GM13977 (cell line): ENCODE data around the gene KIF3B.

Experiments used
- DNase-seq: peaks from one replicate; pipeline ENCODE4 v3.0.0; 2012; ENCODE audit warnings: low spot score
- in situ Hi-C: fragments of 300-500 bp; cut with MboI; formaldehyde crosslinking; loops from one replicate; pipeline ENCODE4 v1.12.0; 2022; ENCODE audit warnings: low sequenced_read_pairs, low pct_unique_long_range_greater_than_20kb, mixed read lengths, inconsistent platforms; ENCODE audit not compliant: unreplicated experiment
- TF ChIP-seq, protein P1 (sequence below): IDR thresholded peaks from 2 replicates; pipeline ENCODE4 v1.5.1; 2012; ENCODE audit warnings: mild to moderate bottlenecking, control low read depth; ENCODE audit not compliant: insufficient read depth; ENCODE audit errors: extremely low read depth, missing control alignments

Gene KIF3B

GRCh38 chr20:32327087-32327681 lies 49.7 kb downstream of the KIF3B start:
- in situ Hi-C loops: no loop called here
- TF ChIP-seq, protein P1, sequence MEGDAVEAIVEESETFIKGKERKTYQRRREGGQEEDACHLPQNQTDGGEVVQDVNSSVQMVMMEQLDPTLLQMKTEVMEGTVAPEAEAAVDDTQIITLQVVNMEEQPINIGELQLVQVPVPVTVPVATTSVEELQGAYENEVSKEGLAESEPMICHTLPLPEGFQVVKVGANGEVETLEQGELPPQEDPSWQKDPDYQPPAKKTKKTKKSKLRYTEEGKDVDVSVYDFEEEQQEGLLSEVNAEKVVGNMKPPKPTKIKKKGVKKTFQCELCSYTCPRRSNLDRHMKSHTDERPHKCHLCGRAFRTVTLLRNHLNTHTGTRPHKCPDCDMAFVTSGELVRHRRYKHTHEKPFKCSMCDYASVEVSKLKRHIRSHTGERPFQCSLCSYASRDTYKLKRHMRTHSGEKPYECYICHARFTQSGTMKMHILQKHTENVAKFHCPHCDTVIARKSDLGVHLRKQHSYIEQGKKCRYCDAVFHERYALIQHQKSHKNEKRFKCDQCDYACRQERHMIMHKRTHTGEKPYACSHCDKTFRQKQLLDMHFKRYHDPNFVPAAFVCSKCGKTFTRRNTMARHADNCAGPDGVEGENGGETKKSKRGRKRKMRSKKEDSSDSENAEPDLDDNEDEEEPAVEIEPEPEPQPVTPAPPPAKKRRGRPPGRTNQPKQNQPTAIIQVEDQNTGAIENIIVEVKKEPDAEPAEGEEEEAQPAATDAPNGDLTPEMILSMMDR: no peak
- no peak for DNase-seq

DNA sequence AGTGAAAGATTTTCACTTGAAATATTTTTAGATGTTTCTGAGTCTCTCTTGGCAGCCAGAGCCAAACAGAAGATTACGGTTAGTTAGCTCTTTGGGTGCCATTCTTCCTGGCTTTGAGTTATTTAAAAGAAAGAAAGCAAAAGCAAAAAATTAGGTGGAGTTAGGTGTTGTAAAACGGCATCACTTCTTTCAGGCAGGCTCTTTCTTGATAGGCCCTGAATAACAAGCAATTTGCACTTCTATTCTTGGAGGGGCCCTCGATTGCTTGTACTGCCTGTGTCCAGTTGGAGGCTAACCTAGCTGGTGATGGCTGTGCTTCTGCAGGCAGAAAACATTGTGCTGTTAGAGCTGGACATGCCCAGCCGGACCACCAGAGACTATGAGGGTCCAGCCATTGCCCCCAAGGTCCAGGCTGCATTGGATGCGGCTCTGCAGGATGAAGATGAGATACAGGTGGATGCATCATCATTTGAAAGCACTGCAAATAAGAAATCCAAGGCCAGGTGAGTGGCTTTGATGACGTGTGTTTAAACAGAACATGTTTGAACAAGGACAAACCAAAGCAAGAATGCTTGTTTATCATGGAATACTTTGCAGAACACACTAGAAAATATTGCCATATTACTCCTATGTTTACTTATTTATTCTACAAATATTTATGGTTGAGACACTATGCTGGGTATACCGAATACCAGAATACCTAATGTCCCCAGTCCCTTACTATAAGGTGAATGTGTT lies 52.5 kb downstream of the KIF3B start:
- TF ChIP-seq, protein P1: no peak
- DNase-seq: no peak
- in situ Hi-C loops: no loop called here

- TF ChIP-seq, protein P1: no peak
- in situ Hi-C loops: no loop called here
- DNase-seq: no peak
These were observed 53.1 kb downstream of the KIF3B start for GRCh38 chr20:32330555-32330897.

DNA sequence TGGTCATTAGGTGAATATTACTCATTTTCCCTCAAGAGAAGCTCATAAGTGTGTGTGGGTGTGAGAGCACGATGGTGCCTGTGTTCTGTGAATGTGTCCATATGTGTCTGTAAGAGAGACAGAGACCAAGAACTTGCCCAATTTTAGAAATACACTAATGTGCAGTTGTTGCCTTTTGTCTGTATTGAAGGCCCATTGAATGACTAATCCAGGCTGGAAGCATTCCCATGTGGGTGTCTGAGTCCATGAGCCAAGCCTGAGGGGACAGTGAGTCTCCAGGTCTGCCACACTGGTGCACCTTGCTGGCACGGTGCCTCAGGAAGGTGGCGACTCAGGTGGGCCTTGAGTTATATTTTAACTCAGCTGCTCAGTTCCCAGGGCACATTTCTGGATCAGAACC lies 55.2 kb downstream of the KIF3B start:
- DNase-seq: no peak
- in situ Hi-C loops: no loop called here
- TF ChIP-seq, protein P1: no peak

GRCh38 chr20:32333181-32333987 lies 55.9 kb downstream of the KIF3B start:
- TF ChIP-seq, protein P1: no peak
- peak; percentile 39 for DNase-seq
- in situ Hi-C loops: no loop called here

DNA sequence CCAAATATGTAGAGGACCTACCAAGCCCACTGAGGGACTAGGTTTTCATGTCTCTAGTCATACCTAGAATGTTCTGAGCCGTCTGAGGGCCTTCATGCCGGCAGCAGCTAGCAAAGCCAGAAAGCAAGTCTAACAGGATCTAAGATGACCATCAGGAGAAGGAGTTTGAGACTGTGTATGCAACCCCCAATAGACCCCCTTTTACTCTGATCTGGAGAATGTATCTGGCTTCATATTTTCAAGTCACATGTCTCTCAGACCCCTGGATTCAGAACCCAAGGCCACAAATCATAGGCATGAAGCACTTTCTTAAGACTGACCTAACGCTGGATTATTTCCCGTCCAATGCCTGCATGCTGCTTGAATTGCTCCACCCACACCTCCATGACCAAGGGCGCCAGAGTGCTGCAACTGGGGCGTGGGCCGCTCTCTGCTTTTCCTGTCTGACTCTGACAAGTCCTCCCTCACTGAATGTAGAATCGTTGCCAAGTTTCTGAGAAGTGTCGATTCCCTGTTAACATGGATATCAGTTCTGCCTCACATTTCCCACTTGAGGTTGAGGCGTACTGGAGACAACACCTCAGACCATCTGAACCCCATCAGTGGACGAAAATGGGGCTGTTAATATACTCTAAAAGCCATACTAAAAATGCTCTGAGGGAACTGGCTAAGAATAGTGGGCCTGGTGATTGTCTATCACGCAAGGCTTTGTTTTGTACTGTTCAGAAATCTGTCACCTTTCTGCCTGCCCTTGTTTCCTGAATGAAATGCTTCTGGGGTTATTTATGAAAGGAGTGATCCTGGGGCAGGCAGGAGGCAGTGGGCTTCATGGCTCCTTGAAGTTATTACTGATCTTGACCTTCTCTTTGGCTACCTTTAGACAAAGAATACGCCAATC lies 56.8 kb downstream of the KIF3B start:
- DNase-seq: no peak
- in situ Hi-C loops: no loop called here
- TF ChIP-seq, protein P1: no peak
